ENCODE results near the gene IMMT. TPM values are rescaled to one million over a fixed set of nuclear protein-coding genes. Genes with fewer than 3 reads are reported as not detected.

Gene IMMT
- total RNA-seq, 1 experiment from 2014 or later = 114 TPM

DNA sequence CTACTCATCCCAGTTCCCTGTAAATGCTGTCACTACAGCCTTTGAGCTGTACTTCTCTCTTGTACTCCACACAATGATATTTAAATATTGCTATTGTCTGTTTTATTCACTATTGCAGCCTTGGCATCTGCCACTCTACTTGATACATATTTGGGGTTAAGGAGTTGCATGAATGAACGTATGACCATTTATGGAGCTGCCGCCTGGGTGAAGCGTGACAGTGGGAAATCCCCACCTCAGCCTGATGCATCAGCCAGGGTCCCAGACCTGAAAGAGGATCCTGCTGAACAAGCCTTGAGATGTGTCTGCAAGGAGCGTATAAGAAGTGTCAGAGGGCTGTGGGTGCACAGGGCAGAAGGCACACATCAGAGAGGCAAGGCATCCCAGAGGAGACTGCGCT lies 43.1 kb upstream of the IMMT start:
- POLR2A ChIA-PET = no interaction called here
- no peak for DNase-seq (ENCODE audit: unreplicated experiment)

GRCh38 chr2:86237172-86237571 lies 41.9 kb upstream of the IMMT start:
- TF ChIP-seq, protein P1, sequence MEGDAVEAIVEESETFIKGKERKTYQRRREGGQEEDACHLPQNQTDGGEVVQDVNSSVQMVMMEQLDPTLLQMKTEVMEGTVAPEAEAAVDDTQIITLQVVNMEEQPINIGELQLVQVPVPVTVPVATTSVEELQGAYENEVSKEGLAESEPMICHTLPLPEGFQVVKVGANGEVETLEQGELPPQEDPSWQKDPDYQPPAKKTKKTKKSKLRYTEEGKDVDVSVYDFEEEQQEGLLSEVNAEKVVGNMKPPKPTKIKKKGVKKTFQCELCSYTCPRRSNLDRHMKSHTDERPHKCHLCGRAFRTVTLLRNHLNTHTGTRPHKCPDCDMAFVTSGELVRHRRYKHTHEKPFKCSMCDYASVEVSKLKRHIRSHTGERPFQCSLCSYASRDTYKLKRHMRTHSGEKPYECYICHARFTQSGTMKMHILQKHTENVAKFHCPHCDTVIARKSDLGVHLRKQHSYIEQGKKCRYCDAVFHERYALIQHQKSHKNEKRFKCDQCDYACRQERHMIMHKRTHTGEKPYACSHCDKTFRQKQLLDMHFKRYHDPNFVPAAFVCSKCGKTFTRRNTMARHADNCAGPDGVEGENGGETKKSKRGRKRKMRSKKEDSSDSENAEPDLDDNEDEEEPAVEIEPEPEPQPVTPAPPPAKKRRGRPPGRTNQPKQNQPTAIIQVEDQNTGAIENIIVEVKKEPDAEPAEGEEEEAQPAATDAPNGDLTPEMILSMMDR (IDR thresholded peaks at IDR 0.05; ENCODE audit: unreplicated experiment) = no peak
- H3K4me1 Mint-ChIP-seq (ENCODE audit: insufficient read depth, unreplicated experiment) = no peaks in the 10 kb centered on the region
- intact Hi-C loops (cut with micrococcal nuclease) = no loop called here
- CTCF ChIA-PET = interaction anchor here (1.1 kb wide), 1 partner anchor 99 kb away, joined by 3 read pairs; no protein-coding TSS in a partner anchor
- no peaks in the 10 kb centered on the region for H3K9me3 Mint-ChIP-seq (ENCODE audit: unreplicated experiment)
- peaks cover 4% of the 10 kb centered on the region for H3K27me3 Mint-ChIP-seq (ENCODE audit: insufficient read depth, unreplicated experiment)
- BruUV-seq (replicated peaks) = no TSS peak
- no peak overlapping the region for H3K4me3 Mint-ChIP-seq (ENCODE audit: unreplicated experiment)
- POLR2A ChIA-PET = interaction anchor here (0.6 kb wide), 2 partner anchors 53 to 462 kb away, joined by 3 read pairs; no protein-coding TSS in a partner anchor
- no peaks in the 10 kb centered on the region for H3K36me3 Mint-ChIP-seq (ENCODE audit: insufficient read depth, unreplicated experiment)
- H3K27ac Mint-ChIP-seq (ENCODE audit: low read depth, unreplicated experiment) = no peak overlapping the region
- DNase-seq (ENCODE audit: unreplicated experiment) = no peak

More for the DNA sequence above, 43.1 kb upstream of the IMMT start:
- H3K9me3 Mint-ChIP-seq (ENCODE audit: unreplicated experiment) = no peaks in the 10 kb centered on the region
- H3K4me1 Mint-ChIP-seq (ENCODE audit: insufficient read depth, unreplicated experiment) = no peaks in the 10 kb centered on the region
- CTCF ChIA-PET = no interaction called here
- no peak overlapping the region for H3K4me3 Mint-ChIP-seq (ENCODE audit: unreplicated experiment)
- peaks cover 16% of the 10 kb centered on the region for H3K27me3 Mint-ChIP-seq (ENCODE audit: insufficient read depth, unreplicated experiment)
- intact Hi-C loops (cut with micrococcal nuclease) = no loop called here
- TF ChIP-seq, protein P1 (IDR thresholded peaks at IDR 0.05; ENCODE audit: unreplicated experiment) = no peak
- no peak overlapping the region for H3K27ac Mint-ChIP-seq (ENCODE audit: low read depth, unreplicated experiment)
- H3K36me3 Mint-ChIP-seq (ENCODE audit: insufficient read depth, unreplicated experiment) = no peaks in the 10 kb centered on the region
- BruUV-seq (replicated peaks) = no TSS peak

DNA sequence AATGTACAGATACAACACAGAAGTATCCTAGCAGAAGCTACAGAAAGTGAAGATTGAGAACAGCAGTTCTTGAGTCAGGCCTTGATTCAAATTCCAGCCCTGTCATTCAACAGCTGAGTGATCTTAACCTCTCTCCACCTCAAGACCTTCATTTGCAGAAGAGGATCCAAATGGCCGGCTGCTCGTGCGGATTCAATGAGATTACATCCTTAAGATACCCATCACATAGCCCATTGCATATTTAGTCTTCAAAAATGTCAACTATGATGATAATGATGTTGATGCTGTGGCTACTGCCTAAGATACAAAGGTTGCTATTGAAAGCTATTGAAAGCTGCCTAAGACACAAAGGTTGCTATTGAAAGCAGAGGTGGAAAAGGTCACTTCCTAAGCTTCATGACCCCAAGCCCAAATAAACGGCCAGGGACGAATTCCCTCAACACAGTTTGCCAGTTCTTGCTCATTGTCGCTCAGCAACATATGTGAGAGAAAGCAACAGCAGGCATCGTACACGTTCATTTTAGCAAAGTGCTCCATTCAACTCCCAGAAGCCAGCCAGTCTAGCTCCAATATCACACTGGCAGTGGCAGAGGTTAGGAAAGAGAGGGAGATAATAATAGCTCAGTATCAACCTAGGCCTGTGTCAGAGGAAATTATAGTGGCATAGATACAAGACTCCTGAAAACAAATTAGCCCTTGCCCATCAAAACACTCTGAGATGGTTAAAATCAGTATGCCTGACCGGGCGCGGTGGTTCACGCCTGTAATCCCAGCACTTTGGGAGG lies 40.1 kb upstream of the IMMT start:
- Mint-ChIP-seq H3K4me1 (ENCODE audit: insufficient read depth, unreplicated experiment) (no peaks in the 10 kb centered on the region), H3K27ac (ENCODE audit: low read depth, unreplicated experiment) (no peak overlapping the region), H3K36me3 (ENCODE audit: insufficient read depth, unreplicated experiment) (no peaks in the 10 kb centered on the region), H3K9me3 (ENCODE audit: unreplicated experiment) (no peaks in the 10 kb centered on the region), H3K27me3 (ENCODE audit: insufficient read depth, unreplicated experiment) (no peaks in the 10 kb centered on the region), H3K4me3 (ENCODE audit: unreplicated experiment) (no peak overlapping the region)
- TF ChIP-seq, protein P1 (IDR thresholded peaks at IDR 0.05; ENCODE audit: unreplicated experiment) = no peak
- DNase-seq (ENCODE audit: unreplicated experiment) = no peak
- intact Hi-C loops (cut with micrococcal nuclease) = no loop called here
- ChIA-PET CTCF (interaction anchor here (0.7 to 1.8 kb wide), 2 partner anchors 14 to 15 kb away, joined by 4 to 6 read pairs; no protein-coding TSS in a partner anchor), POLR2A (no interaction called here)
- no TSS peak for BruUV-seq (replicated peaks)

GRCh38 chr2:86234563-86235131 lies 39.4 kb upstream of the IMMT start:
- TF ChIP-seq, protein P1 (IDR thresholded peaks at IDR 0.05; ENCODE audit: unreplicated experiment) = no peak
- Mint-ChIP-seq H3K27ac (ENCODE audit: low read depth, unreplicated experiment) (no peak overlapping the region), H3K4me3 (ENCODE audit: unreplicated experiment) (no peak overlapping the region), H3K9me3 (ENCODE audit: unreplicated experiment) (no peaks in the 10 kb centered on the region), H3K36me3 (ENCODE audit: insufficient read depth, unreplicated experiment) (no peaks in the 10 kb centered on the region), H3K27me3 (ENCODE audit: insufficient read depth, unreplicated experiment) (no peaks in the 10 kb centered on the region), H3K4me1 (ENCODE audit: insufficient read depth, unreplicated experiment) (no peaks in the 10 kb centered on the region)
- BruUV-seq (replicated peaks) = no TSS peak
- no peak for DNase-seq (ENCODE audit: unreplicated experiment)
- intact Hi-C loops (cut with micrococcal nuclease) = no loop called here
- CTCF ChIA-PET = no interaction called here
- POLR2A ChIA-PET = no interaction called here
